ENCODE measurements around the gene IL22. TPM values are rescaled to one million over a fixed set of nuclear protein-coding genes. Genes with fewer than 3 reads are reported as not detected.

IL22 gene
- total RNA-seq, 1 donor from 2014 or later: not detected

DNA sequence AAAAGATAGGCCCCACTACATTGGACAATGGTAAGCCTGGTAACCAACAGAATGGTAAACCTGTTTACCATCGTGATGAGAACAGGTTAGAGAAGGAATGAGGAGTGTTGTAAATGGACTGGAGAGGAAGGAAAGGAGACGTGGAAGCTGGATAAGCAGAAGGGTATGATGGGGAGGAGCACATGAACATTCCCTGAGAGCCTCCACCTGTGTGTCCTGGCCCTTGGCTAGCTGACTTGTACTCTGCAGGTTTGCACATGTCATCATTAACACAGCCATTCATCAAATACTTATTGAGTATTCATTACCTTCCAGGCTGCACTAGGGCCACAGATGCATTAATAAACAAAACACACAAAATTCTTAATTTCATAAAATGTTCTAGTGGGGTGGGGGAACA lies 23.4 kb downstream of the IL22 start:
- H3K9me3 Mint-ChIP-seq: peaks cover 7% of the 10 kb centered on the region
- TF ChIP-seq, protein P1, sequence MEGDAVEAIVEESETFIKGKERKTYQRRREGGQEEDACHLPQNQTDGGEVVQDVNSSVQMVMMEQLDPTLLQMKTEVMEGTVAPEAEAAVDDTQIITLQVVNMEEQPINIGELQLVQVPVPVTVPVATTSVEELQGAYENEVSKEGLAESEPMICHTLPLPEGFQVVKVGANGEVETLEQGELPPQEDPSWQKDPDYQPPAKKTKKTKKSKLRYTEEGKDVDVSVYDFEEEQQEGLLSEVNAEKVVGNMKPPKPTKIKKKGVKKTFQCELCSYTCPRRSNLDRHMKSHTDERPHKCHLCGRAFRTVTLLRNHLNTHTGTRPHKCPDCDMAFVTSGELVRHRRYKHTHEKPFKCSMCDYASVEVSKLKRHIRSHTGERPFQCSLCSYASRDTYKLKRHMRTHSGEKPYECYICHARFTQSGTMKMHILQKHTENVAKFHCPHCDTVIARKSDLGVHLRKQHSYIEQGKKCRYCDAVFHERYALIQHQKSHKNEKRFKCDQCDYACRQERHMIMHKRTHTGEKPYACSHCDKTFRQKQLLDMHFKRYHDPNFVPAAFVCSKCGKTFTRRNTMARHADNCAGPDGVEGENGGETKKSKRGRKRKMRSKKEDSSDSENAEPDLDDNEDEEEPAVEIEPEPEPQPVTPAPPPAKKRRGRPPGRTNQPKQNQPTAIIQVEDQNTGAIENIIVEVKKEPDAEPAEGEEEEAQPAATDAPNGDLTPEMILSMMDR (IDR thresholded peaks at IDR 0.05; ENCODE audit: unreplicated experiment): no peak
- no peak overlapping the region for H3K27ac Mint-ChIP-seq
- H3K27me3 Mint-ChIP-seq (ENCODE audit: low read depth): peaks cover 4% of the 10 kb centered on the region
- peaks cover 1% of the 10 kb centered on the region for H3K4me1 Mint-ChIP-seq
- DNase-seq (ENCODE audit: low spot score in 2 of 2, unreplicated experiment in 2 of 2): no peak
- no peaks in the 10 kb centered on the region for H3K36me3 Mint-ChIP-seq
- no peak overlapping the region for H3K4me3 Mint-ChIP-seq

DNA sequence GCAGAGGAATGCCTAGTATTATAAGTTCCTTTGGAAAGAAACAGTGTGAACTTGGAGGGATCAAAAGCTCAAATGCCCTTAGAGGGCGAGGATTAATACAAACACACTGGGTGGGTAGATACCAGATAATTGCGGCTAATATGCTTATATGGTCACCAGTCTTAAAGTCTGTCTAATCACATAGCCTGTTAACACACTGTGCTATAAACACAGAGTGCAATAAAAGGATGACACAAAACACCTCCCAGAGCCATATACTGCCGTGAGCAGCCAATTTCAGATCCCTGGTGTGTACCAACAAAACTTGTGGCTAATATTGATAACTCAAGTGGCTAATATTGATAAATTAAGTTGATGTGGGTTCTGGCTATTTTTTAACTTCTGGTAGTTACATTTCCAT lies 26.0 kb downstream of the IL22 start:
- TF ChIP-seq, protein P1 (IDR thresholded peaks at IDR 0.05; ENCODE audit: unreplicated experiment): no peak
- no peak overlapping the region for H3K27ac Mint-ChIP-seq

DNA sequence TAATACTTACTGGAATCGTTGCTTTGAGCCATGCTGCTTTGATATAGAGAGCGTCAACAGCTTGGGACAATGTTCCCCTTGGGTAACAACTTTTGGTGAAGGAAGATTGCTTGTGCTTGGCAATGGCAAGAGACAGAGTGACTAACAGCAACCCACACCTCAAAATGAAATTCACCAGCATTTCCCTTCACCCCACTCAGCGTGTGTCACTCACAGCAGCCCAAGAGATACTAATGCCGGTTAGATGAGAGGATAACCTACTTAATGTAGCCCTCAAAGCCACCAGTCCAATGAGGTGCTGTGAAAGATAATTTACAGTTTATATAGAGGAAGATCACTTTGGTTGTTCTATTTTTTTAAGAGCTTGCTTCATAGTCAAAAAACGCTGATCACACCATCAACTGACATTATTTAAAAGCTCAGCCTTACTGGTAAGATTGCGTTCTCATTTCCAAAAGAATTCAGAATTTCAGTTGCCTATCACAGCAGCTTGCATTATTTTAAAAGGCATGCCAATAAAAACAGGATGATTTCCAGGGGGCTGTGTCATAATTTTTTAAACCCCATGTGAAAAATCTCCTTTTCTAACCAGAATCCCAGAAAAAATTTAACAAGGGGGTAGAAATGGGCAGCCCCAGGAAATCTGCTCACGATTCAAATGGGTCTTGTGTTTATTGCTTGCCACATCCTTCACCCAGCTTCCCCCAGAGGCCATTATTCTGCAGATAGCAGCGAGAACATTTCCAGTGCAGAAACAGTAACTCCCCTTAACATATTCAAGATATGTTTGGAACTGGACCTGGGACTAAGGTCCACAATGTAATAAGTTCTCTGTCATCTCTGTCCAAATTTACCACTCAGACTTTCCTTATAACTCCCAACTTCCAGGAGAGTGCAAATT lies 27.6 kb downstream of the IL22 start, which contains the start of gene IL26:
Gene IL26, minus strand, starts transcription at position 235 of the 901 bp plus-strand sequence. Its CDS starts 54 bp downstream, at position 181.
- H3K9me3 Mint-ChIP-seq: peaks cover 7% of the 10 kb centered on the region
- peaks cover 17% of the 10 kb centered on the region for H3K4me1 Mint-ChIP-seq
- no peak within 1 kb of the TSS for H3K27ac Mint-ChIP-seq
- H3K36me3 Mint-ChIP-seq: no peaks in the 10 kb centered on the region
- H3K4me3 Mint-ChIP-seq: no peak within 1 kb of the TSS
- TF ChIP-seq, protein P1 (IDR thresholded peaks at IDR 0.05; ENCODE audit: unreplicated experiment): no peak
- no peak for DNase-seq (ENCODE audit: low spot score in 2 of 2, unreplicated experiment in 2 of 2)
- peaks cover 8% of the 10 kb centered on the region for H3K27me3 Mint-ChIP-seq (ENCODE audit: low read depth)

More for the DNA sequence above, 26.0 kb downstream of the IL22 start:
- Mint-ChIP-seq H3K27me3 (ENCODE audit: low read depth) (peaks cover 4% of the 10 kb centered on the region), H3K9me3 (peaks cover 7% of the 10 kb centered on the region), H3K4me1 (peaks cover 15% of the 10 kb centered on the region), H3K36me3 (no peaks in the 10 kb centered on the region), H3K4me3 (no peak overlapping the region)
- DNase-seq (ENCODE audit: low spot score in 2 of 2, unreplicated experiment in 2 of 2): no peak

DNA sequence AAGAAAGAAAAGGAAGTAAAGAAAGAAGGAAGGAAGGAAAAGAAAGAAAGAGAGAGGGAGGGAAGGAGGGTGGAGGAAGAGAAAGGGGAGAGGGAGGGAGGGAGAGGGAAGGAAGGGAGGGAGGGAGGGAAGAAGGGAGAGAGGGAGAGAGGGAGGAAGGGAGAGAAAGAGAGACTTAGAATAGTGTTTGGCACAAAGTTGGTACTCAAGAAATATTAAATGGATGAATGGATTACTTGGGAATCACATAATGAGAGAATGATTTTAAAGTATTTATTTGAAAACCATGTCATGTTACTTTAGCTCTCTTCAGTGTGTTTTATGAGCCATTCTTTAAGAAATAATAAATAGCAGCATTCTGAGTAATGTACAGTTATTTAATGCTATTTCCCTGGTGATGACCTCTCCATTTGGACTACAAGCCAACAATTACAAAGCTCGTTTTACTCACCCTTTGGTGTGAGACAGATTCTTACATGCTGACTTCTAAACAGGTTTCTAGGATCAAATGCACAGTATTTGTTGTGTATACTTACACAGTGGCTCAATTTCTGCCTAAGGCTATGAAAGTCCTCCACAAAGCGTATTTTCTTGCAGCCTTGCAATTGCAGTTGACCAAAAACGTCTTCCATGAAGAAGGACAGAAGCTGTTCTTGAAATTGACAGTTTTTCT lies 28.7 kb downstream of the IL22 start:
- Mint-ChIP-seq H3K4me1 (peaks cover 17% of the 10 kb centered on the region), H3K9me3 (peaks cover 7% of the 10 kb centered on the region), H3K27me3 (ENCODE audit: low read depth) (peaks cover 10% of the 10 kb centered on the region), H3K36me3 (no peaks in the 10 kb centered on the region), H3K27ac (no peak overlapping the region), H3K4me3 (no peak overlapping the region)
- no peak for DNase-seq (ENCODE audit: low spot score in 2 of 2, unreplicated experiment in 2 of 2)
- TF ChIP-seq, protein P1 (IDR thresholded peaks at IDR 0.05; ENCODE audit: unreplicated experiment): no peak

DNA sequence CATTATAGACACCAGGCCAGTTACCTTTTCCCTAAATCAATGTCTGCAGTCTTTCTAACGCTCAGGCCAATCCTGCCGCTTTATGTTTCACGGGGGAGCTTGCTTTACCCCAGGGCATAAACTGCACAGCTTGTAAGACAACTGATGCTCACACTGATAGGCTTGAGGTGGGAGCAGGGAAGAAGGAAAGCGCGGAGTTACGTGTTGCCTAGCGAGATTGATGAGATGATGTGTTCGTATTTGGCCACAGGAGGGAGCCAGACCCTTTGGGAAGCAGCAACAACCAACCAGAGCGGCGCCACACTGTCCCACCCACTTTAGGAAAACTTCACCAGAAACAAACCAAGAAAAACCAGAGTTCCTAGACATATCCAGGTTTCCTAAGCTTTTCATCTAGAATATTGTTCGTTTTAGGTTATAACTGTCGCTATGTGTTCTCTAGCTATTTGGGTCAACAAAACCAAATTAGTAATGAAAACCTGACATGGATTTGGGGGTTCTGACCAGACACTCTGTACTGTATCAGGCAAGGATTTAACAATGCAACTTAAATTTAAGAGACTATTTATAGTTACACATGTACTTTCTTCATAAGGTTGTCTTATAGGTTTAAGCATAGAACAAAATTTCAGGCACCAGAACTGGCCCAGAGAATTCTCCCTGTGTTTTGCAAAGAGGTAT lies 30.2 kb downstream of the IL22 start:
- H3K4me3 Mint-ChIP-seq: peak overlapping the region; percentile 54
- peak; percentile 56 to 75 for DNase-seq (ENCODE audit: low spot score in 2 of 2, unreplicated experiment in 2 of 2)
- peaks cover 15% of the 10 kb centered on the region for H3K27me3 Mint-ChIP-seq (ENCODE audit: low read depth)
- H3K27ac Mint-ChIP-seq: peak overlapping the region; percentile 58
- H3K4me1 Mint-ChIP-seq: peaks cover 17% of the 10 kb centered on the region
- TF ChIP-seq, protein P1 (IDR thresholded peaks at IDR 0.05; ENCODE audit: unreplicated experiment): peak; percentile 70
- H3K9me3 Mint-ChIP-seq: peaks cover 7% of the 10 kb centered on the region
- no peaks in the 10 kb centered on the region for H3K36me3 Mint-ChIP-seq

Measured in mesothelial cell of epicardium (in vitro differentiated cells).